Renal cortical epithelial cell (primary cell): ENCODE data around the gene HMGA1. TPM values are rescaled to one million over a fixed set of nuclear protein-coding genes. Genes with fewer than 3 reads are reported as not detected.

Experiments
- DNase-seq: peaks from one replicate; pipeline ENCODE4 v3.0.0-alpha.2; 2011; ENCODE audit warnings: low read depth
- total RNA-seq: library from RNA; depleted of rRNA; stranded (reverse); fragments of >200 nt; gene quantifications from 2 replicates; pipeline ENCODE4 v1.2.3, GENCODE V29; 2014

Gene HMGA1
- total RNA-seq, 1 donor from 2014 or later = 41.1 TPM

DNA sequence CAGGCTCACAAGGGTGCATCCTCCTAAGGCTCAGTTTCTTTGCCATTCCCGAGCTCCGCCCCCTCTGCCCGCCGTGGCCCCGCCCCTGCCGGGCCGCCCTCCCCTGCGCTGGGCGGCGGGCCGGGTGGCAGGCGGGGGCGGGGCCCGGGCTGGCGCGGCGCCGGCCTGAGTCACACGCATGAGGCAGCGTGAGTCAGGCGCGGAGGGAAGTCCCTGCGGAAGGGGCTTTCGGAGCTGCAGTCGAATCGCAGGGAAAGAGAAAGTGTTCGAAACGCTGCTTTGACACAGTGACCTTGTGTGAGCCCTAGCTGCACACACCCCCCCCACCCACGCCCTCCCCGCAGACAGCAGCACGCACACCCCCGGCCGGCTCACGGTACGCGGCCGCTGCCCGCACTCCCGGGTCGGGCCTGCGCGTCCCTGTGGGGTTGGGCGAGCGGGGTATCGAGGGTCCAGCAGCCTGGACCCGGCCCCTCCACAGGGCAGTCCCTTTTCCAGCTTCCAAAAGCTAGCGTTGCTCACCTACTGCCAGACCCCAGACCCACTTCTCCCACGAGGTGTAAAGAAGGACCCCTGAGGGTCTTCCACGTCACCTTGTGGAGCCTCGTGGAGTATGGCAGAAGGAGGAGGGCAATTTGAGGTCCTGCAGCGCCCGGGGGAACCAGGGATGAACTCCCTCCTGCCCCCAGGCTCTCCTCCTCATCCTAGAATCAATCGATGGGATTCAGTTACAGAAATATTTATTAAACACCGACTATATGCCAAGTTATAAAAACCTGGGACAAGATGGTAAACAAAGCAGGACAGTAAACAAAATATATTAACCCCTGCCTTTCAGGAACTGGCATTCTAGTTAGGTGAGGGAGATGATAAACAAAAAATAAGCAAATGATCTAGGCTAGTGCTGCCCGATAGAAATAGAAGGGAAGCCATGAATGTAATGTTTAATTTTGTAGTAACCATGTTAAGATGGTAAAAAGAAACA, 12.4 kb upstream of the HMGA1 start:
- peak; percentile 93 for DNase-seq

DNA sequence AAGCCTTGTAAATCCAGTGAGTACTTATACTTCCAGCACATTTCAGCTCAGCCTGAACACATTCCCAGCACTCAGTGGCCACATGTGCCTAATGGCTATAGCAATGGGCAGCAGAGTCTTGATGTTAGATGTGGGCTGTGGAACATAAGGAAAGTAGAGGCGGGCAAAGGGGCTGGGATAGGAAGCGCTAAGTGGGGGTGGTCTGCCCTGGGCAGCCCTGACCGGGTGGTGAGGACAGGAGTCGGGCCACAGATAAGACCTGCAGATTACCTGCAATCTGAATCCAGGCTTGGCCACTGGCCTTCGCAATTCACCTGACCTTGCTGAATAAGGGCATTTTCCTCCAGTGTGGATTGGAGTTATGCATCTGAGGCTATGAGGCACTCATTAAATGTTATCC, 11.1 kb upstream of the HMGA1 start:
- no peak for DNase-seq

DNA sequence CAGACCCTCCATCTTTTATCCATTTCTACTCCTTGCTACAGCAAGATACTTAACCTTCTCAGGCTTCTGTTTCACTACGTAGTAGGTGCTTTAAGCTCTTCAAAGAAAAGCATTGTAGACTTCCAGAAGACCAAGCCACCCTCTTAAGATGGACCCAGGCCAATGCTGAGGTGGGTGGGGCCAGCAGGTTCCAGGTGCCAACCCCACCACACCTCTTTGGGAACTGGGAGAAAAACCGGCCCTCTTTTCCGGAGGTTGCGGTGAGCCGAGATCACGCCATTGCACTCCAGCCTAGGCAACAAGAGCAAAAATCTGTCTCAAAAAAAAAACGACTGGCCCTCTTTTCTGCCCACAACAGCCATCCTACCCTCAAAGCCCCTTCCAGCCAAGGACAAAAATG, 10.6 kb upstream of the HMGA1 start:
- DNase-seq = no peak

DNA sequence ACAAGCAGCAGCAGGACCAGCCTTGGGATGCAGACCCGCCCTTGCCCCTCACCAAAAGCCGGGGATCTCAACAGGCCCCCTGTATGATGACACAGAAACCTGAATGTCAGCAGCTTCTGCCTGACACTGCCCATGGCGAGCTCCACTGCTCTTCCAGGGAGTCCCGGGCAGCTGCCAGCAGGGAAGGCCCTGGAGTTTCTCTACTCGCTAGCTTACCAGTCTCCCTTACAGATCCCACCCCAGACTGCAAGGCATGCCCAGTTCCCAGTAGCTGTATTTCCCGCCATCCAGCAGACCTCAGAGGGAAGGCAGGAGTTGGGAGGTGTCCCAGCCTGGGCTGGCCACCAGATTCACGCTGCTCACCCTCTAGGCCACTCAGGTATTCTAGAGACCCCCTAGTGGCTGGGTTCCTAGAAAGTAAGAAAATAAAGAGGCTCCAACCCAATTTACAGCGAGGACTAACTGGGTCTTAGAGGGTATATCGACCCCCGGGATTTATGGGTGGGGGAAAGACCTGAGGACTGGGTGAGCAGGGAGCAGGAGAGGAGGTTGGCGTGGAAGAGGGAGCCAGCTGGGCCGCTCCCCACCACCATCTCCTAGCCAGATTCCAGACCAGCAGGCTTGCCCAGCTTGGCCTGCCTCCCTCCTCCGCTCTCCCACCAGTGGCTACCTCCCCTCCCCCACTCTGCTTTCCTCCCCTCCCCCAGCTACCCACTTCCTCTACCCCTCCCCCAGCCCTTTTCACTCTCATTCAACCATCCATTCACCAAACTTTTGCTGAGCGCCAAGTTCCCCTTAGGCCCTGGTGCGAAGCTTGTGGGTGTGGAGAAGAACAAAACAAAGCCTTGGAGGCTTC, 9.7 kb upstream of the HMGA1 start:
- no peak for DNase-seq

DNA sequence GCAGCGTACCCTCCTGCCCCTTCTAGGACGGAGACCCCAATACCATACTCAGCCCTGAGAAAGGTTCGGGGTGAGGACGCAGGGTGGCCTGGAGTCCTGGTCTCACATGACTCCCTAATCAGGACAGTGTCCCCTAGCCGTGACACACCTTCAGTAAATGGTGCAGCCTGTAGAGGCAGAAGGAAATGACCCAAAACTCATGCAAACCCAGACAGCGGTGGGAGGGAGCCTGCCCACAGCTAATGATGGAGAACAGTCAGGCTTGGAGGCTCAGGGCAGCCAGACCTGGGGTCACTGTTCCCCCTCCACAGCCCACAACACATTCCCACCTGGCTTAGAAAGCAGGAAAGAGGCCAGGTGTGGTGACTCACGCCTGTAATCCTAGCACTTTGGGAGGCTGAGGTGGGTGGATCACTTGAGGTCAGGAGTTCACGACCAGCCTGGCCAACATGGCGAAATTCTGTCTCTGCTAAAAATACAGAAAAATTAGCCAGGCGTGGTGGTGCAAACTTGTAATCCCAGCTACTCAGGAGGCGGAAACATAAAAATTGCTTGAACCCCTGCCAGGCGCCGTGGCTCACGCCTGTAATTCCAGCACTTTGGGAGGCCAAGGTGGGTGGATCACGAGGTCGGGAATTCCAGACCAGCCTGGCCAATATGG, 8.8 kb upstream of the HMGA1 start:
- DNase-seq = peak; percentile 94

DNA sequence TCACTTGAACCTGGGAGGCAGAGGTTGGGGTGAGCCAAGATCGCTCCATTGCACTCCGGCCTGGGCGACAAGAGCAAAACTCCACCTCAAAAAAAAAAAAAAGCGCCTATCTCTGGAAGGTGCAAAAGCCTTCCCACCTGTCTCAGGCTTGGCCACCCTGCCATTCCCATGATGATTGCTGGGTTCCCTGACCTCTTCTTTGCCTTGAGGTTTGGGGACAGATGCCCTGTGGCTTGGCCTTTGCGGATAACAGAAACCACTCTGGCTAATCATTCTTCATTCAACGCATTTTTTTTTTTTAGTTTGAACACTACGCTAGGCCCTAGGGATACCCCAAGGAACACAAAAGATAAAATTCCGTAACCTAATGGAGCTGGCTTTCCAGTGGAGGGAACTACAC, 6.8 kb upstream of the HMGA1 start:
- DNase-seq = no peak

DNA sequence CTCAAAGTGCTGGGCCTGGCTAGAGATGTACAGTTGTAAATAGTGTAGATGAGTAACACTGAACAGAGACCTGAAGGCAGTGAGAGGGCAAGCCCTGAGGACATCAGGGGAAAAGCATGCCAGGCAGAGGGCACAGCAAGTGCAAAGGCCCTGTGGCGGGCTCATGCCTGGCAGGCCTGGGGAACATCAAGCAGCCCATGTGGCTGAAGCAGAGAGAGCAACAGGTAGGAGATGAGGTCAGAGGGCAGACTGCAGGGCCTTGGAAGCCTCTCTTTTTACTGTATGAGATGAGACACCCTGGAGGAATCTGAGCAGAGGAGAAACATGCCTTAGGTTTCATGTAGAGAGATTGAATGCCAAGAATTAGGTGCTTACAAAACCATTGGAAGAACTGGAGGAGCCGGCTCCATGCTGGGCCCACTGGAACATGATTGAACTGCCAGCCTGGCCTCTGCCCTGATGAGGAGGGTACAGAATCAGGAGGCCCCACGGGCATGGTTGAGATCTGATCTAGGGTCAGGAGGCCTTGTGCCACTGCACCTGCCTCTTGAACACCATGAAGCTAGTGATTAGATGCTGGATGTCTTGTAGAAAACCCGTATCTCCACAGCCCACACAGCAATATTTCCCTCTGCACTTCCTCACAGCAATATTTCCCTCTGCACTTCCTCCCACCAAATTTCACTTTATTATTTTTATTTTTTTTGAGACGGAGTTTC, 5.9 kb upstream of the HMGA1 start:
- DNase-seq = no peak

DNA sequence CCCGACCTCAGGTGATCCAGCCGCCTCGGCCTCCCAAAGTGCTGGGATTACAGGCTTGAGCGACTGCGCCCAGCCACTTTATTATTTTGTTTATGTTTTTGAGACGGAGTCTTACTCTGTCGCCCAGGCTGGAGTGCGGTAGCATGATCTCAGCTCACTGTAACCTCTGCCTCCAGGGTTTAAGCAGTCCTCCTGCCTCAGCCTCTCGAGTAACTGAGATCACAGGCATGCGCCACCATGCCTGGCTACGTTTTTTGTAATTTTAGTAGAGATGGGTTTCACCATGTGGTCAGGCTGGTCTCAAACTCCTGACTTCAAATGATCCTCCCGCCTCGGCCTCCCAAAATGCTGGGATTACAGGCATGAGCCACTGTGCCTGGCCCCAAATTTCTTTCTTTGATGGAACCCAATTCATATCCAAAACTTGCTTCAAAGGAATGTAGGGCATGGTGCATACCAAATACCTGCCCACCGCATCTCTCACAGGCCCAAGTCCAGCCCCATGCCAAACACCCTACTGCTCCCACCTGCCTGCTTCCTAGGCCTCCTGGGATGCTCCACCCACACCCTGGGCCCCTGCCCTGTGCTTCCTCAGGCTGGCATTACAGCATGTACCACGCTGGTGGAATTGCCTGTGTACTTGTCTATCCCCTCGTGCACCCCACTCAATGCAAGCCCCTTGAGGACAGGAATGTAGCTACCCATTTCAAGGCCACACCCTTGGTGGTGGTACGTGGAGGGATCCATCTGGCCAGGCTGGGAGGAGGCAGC, 4.9 kb upstream of the HMGA1 start:
- DNase-seq = no peak

DNA sequence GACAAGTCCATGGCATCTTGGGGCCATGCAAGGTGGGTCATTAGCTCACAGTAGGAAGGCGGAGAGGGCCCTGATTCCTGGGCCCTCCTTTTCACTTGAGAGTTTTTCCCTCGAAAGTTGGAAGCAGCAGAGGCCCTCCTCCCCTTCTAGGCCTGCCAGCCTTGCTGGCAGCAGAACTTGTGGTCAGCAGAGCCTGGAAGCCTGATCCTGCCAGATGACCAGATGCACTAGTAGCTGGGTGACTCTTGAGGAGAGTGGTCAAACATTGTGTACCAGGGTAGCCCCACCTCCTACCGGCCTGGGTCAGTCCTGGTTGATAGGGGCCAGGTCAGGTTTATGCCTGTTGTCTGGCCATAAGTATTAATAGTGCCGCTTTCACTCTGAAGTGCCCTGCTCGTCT, 3.8 kb upstream of the HMGA1 start:
- no peak for DNase-seq

DNA sequence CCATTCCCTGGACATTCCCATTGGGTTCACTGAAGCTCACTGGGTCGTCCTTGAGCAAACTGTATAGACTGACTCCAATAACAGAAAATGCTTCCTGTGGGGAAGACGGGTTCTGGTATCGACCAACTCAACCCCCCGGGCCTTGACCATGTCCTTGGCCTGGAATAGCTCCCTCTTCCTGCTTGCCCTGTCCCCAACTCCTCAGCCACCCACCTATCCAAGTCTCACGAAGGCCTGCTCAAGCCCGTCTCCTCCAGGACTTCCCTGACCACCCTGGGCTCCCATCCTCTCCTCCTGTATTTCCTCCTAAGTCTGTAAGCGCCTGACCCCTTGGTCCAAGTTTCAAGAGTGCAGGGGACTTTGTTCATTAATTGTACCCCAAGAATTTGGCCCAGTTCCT, 2.8 kb upstream of the HMGA1 start:
- no peak for DNase-seq

DNA sequence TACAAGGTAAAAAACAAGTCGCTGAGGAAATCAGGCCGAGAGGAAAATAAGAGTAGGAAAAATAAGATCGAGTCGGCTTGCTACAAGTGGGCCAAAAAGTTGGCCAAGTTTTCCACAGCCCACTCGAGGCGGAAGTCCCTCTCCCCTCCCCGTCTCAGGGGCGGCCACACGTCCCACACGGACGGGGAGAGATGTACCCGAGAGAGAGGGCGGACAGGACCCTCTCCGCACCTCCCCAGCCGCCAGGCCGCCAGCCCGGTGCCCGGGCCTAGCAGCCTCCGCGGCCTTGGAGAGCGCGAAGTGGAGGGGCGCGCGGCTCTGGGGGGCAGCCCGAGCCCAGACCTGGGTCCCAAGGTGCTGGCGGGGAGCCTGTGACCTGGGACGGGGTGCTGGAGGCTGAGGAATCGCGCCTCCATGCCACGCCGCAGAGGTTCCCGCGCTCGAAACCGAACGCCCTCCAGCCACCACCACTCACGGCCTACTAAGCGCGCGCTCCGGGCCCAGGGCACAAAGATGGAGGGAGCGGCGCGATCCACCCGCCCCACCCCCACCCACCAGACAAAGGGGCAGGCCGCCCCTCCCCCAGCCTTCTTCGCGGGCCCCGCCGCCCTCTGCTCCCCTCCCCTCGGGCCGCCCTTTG, 1.9 kb upstream of the HMGA1 start:
- DNase-seq = no peak

DNA sequence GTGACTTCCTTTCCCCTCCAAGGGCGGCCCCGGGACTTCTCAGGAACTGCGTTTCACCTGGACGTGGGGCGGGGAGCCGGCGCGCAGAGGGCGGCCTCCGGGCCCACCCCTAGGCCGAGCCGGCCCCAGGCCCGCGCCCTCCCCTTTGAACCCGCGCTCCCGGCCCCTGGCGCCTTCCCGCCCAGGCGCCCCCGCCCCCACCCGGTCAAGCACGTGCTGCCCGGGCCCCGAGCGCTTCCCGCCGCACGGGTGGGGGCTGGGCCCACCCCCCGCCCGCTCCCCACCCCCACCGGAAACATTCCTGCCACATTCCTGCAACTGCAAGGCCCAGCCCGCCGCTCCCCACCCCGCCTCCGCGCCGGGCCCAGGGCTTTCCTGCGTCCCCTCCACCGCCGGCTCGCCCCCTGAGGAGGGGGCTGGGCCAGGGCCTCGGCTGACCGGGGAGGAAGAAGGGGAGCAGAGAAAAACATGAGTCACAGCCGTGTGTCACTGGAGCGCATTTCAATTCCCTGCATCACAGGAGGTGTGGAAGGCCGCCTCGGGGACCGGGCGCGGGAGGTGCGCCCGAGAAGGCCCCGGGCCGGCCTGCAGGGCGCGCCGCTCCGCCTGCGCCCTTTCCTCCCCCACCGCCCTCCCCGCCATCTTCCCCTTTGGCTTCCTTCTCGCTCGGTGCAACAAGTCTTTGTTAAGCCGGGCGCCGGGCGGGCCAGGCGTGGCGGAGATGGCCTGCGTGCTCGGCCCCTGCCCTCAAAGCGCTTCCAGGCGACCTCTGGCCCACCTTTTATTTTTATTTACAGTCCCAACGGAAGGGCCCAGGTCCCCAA, 1.2 kb upstream of the HMGA1 start:
- peak; percentile 87 for DNase-seq

DNA sequence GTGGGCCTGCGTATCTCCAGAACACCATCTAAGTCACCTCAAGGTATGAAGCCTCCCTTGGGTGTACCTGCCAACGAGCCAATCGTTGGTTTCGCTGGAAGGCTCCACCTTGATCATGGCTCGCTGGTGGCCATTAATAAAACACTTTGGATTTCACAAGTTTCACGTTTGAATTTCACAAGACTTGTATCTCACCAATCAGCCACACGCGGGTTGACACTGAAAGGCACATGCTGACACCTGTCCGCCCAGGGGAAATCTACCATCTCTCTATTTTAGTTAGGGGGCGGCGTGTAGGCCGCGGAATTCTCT, 586 bp upstream of the HMGA1 start:
- peak; percentile 63 for DNase-seq

DNA sequence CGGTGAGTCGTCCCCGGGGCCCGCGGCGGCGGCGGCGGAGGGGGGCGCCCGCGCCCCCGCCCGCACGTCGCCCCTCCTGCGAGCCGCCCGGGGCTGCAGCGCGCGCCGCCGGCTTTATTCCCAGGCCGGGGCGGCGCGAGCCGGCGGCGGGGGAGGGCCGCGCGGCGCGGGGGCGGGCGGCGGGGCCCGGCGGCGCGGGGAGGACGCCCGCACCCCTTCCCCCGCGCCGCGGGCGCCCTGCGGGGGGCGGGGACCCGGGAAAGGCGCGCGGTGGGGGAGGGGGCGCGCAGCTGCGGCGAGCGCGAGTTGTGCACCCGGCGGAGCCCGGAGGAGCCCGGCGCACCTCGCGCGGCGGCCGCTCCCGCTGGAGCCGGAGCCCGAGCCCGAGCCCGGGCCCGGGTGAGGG, 646 bp downstream of the HMGA1 start:
- no peak for DNase-seq

DNA sequence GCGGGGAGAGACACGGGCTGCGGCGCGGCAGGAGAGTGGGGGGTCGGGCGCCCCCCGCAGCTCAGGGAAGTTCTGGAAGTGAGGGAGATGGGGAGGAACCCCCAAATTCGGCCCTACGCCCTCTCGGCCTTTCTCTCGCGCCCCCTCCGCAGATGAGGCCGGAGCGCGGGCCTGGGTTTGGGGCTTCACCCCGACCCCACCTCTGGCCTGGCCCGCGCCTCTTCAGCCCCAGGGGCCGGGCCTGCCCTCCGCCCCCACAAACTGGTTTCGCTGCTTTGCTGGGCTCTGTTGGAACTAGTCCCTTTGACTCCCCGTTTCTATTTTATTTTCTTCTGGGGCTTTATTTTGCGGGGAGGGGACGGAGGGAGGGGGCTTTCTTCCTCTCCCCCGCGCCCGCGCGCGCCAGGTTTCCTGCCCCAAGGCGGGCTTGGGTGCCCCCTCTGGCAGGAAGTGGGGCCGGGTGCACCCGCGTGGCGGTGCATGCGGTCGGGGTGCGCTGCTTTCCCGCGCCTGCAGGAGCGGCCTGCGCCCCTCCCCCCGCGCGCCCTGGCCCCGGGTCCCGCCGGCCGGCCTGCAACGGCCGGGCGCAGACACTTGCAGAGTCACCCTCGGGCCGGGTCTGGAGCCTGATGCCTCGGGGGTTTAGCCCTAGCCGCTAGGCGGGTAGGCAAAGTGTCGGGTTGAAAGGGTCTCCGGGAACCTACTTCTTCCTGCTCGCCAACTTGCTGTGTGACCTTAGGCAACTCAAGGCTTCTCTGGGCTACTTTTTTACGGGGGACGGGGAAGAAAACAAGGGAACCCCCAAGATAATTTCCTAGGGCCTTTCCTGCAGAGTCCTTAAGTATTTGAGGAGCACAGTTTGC, 1.3 kb downstream of the HMGA1 start:
- no peak for DNase-seq

DNA sequence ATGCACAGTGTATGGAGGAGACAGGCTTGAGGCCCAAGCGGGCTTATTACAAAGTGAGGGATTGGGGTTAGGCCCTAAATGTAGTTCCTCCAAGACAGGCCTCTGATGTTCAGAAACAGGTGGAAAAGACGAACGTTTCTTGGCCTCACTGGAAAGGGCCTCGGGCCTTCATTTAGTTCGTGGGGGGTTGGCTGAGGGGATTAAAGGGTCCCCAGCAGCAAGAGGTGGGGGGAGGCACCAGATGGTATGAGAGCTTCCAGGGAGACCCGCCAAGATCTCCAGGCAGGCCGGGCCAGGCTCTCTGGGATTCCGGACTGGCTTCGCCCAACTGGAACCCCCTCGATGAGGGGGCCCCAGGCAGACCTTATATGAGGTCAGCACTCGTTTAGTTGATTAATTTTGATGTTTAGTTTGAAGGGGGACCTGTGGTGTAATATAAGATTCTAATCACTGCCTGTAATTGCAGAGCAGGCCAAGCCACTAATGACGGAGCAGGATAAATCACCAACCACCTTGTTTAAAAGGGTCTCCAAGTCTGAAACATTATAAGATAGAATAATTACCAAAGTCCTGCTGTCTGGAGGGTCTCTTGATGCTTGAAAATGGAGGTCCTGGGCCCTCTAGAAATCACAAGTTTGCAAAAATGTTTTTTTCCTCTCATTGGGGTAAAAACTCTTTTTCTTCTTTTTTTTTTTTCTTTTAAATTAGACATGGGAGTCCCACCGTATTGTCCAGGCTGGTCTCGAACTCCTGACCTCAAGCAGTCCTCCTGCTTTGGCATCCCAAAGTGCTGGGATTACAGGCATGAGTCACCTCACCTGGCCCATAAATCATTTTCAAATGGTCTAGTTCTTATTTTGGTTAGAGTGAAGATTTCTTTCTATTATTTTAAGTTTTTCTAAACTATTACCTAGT, 2.2 kb downstream of the HMGA1 start:
- no peak for DNase-seq

DNA sequence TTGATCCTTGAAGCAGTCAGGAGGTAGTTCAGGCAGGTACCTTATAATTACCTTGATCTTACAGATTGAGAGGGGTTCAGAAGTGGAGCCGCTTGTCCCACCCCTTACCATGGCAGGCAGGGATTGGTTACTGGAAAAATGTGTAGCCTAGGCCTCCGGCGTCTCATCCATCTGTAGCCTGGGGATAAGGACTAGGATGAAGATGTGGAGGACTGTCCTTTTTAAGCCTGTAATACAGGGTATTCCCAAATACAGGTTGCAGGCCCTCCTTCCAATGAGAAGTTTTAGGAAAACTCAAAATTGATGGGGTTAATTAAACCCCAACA, 2.8 kb downstream of the HMGA1 start:
- no peak for DNase-seq

DNA sequence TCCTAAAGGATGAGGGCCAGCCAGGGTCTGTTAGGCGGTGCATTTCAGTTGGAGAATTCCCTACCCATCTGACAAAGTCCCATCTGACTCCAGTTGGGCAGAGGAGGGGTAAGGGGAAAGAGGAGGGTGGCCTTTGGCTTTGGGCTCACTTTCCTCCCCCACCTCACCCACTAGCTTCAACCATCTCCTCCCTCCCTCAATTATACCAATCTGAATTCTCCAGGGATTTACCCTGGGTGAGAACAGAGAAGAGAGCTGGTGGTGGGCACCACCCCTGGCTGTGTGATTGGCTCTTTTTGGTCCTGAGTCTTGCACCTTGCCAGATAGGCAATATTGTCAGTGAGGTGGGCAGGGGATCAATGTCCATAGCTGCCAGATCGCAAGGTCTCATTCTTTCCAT, 3.2 kb downstream of the HMGA1 start:
- DNase-seq = no peak
